ENCODE measurements around the gene ZNF148.
"Not testable (repeated sequence)": the region's sequence is repeated elsewhere in the genome, so short reads cannot be mapped to it uniquely, and the experiment has no call there.

The ZNF148 gene
- total RNA-seq, result 94.9 to 184 (median 108) reads per million in 3 experiments

GRCh38 chr3:125374996-125375941, at the start of gene ZNF148:
Gene ZNF148, minus strand, starts transcription at chr3:125375325. Its CDS starts 61,685 bp downstream, at chr3:125313640.
- DNase-seq, result peak; percentile 89

- DNase-seq, result no peak
Observed at GRCh38 chr3:125418306-125418705, 43.2 kb upstream of the ZNF148 start.

- no peak for DNase-seq
Observed at GRCh38 chr3:125416235-125416634, 41.1 kb upstream of the ZNF148 start.

GRCh38 chr3:125414669-125415068, 39.5 kb upstream of the ZNF148 start:
- DNase-seq, result no peak

GRCh38 chr3:125410922-125411321, 35.8 kb upstream of the ZNF148 start:
- no peak for DNase-seq

GRCh38 chr3:125406070-125406469, 30.9 kb upstream of the ZNF148 start:
- DNase-seq, result no peak

GRCh38 chr3:125405515-125405914, 30.4 kb upstream of the ZNF148 start:
- DNase-seq, result not testable (repeated sequence)

GRCh38 chr3:125403789-125404188, 28.7 kb upstream of the ZNF148 start:
- no peak for DNase-seq

GRCh38 chr3:125402639-125403038, 27.5 kb upstream of the ZNF148 start:
- DNase-seq, result no peak

GRCh38 chr3:125401402-125401801, 26.3 kb upstream of the ZNF148 start:
- DNase-seq, result no peak

- DNase-seq, result no peak
Observed at GRCh38 chr3:125398952-125399351, 23.8 kb upstream of the ZNF148 start.

- no peak for DNase-seq
Observed at GRCh38 chr3:125395091-125395490, 20.0 kb upstream of the ZNF148 start.

- no peak for DNase-seq
Observed at GRCh38 chr3:125394406-125394805, 19.3 kb upstream of the ZNF148 start.

GRCh38 chr3:125389282-125389681, 14.2 kb upstream of the ZNF148 start:
- DNase-seq, result no peak

GRCh38 chr3:125388369-125388768, 13.2 kb upstream of the ZNF148 start:
- DNase-seq, result not testable (repeated sequence)

- no peak for DNase-seq
Observed at GRCh38 chr3:125386811-125387210, 11.7 kb upstream of the ZNF148 start.

- DNase-seq, result no peak
Observed at GRCh38 chr3:125383744-125384143, 8.6 kb upstream of the ZNF148 start.

GRCh38 chr3:125382298-125382697, 7.2 kb upstream of the ZNF148 start:
- no peak for DNase-seq

GRCh38 chr3:125381743-125382142, 6.6 kb upstream of the ZNF148 start:
- peak; percentile 28 for DNase-seq

GRCh38 chr3:125381314-125381713, 6.2 kb upstream of the ZNF148 start:
- no peak for DNase-seq

GRCh38 chr3:125379483-125379882, 4.4 kb upstream of the ZNF148 start:
- no peak for DNase-seq

GRCh38 chr3:125378762-125379161, 3.6 kb upstream of the ZNF148 start:
- DNase-seq, result no peak

- no peak for DNase-seq
Observed at GRCh38 chr3:125375950-125376679, 990 bp upstream of the ZNF148 start.

GRCh38 chr3:125374501-125374995, 577 bp downstream of the ZNF148 start:
- DNase-seq, result no peak
